ENCODE data around the gene TERB2.
"Not testable (repeated sequence)": the region's sequence is repeated elsewhere in the genome, so short reads cannot be mapped to it uniquely, and the experiment has no call there.

Gene TERB2, protein sequence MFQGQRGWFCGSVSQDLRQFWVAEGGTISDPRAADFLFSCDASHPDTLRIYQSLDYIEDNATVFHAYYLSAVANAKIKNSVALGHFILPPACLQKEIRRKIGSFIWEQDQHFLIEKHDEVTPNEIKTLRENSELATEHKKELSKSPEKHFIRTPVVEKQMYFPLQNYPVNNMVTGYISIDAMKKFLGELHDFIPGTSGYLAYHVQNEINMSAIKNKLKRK

DNA sequence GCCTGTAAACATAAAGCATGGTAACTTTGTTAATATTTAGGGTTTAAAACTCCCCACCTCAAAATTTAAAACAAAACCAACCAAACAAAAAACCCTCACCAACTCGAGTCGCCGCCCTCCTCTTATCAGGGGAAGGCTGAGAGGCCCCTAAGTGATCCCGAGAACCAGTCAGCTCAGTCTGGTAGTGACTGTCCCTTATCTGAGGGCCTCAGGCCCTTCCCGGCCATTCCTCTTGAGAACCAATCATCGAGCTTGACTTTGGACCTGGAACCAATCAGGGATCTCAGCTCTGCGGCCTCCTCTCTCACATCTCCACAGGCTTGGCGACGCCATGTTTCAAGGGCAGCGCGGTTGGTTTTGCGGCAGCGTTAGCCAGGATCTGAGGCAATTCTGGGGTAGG is at the start of gene TERB2:
TERB2 (plus strand) TSS at position 300 of the 400 bp plus-strand sequence; CDS start at position 332, 32 bp downstream.
- no peak within 1 kb of the TSS for H3K4me3 Mint-ChIP-seq
- no peak for DNase-seq
- peaks cover 22% of the 10 kb centered on the region for H3K4me1 Mint-ChIP-seq
- TF ChIP-seq, protein P1, sequence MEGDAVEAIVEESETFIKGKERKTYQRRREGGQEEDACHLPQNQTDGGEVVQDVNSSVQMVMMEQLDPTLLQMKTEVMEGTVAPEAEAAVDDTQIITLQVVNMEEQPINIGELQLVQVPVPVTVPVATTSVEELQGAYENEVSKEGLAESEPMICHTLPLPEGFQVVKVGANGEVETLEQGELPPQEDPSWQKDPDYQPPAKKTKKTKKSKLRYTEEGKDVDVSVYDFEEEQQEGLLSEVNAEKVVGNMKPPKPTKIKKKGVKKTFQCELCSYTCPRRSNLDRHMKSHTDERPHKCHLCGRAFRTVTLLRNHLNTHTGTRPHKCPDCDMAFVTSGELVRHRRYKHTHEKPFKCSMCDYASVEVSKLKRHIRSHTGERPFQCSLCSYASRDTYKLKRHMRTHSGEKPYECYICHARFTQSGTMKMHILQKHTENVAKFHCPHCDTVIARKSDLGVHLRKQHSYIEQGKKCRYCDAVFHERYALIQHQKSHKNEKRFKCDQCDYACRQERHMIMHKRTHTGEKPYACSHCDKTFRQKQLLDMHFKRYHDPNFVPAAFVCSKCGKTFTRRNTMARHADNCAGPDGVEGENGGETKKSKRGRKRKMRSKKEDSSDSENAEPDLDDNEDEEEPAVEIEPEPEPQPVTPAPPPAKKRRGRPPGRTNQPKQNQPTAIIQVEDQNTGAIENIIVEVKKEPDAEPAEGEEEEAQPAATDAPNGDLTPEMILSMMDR (IDR thresholded peaks at IDR 0.05): no peak
- H3K36me3 Mint-ChIP-seq (ENCODE audit: low read depth): peaks cover 4% of the 10 kb centered on the region
- H3K27ac Mint-ChIP-seq: peak within 1 kb of the TSS; percentile 89
- peaks cover 2% of the 10 kb centered on the region for H3K27me3 Mint-ChIP-seq (ENCODE audit: low read depth, poor library complexity)
- peaks cover 12% of the 10 kb centered on the region for H3K9me3 Mint-ChIP-seq

GRCh38 chr15:44909423-44909822 is 47.1 kb upstream of the TERB2 start:
- H3K9me3 Mint-ChIP-seq: peaks cover 14% of the 10 kb centered on the region
- H3K36me3 Mint-ChIP-seq (ENCODE audit: low read depth): no peaks in the 10 kb centered on the region
- H3K27me3 Mint-ChIP-seq (ENCODE audit: low read depth, poor library complexity): peaks cover 2% of the 10 kb centered on the region
- H3K4me1 Mint-ChIP-seq: peaks cover 6% of the 10 kb centered on the region
- no peak overlapping the region for H3K27ac Mint-ChIP-seq
- TF ChIP-seq, protein P1 (IDR thresholded peaks at IDR 0.05): no peak
- DNase-seq: no peak
- no peak overlapping the region for H3K4me3 Mint-ChIP-seq

DNA sequence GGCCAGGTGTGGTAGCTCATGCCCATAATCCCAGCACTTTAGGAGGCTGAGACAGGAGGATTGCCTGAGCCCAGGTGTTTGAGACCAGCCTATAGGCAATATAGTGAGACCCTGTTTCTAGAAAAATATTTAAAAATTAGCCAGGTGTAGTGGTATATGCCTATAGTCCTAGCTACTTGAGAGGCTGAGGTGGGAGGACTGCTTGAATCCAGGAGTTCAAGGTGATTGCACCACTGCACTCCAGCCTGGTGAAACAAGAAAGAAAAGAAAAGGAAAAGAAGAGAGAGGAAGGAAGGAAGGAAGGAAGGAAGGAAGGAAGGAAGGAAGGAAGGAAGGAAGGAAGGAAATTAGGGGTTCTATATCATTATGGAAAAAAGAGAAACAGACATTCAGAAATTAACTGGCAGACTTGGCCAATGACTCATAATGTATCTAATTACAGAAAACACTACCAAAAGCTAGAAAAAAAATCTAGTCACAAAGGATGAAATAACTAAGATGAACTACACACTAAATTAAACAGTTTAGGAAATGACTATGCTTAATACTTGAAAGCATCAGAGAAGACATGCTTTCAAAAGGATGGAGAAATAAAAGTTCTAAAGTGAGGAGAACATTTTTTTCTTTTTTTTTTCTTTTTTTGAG is 45.4 kb upstream of the TERB2 start:
- no peak overlapping the region for H3K4me3 Mint-ChIP-seq
- H3K36me3 Mint-ChIP-seq (ENCODE audit: low read depth): no peaks in the 10 kb centered on the region
- H3K9me3 Mint-ChIP-seq: peaks cover 14% of the 10 kb centered on the region
- TF ChIP-seq, protein P1 (IDR thresholded peaks at IDR 0.05): no peak
- H3K4me1 Mint-ChIP-seq: no peaks in the 10 kb centered on the region
- H3K27me3 Mint-ChIP-seq (ENCODE audit: low read depth, poor library complexity): no peaks in the 10 kb centered on the region
- no peak for DNase-seq
- no peak overlapping the region for H3K27ac Mint-ChIP-seq

- not testable (repeated sequence) for H3K36me3 Mint-ChIP-seq (ENCODE audit: low read depth); H3K4me3 Mint-ChIP-seq; H3K27me3 Mint-ChIP-seq (ENCODE audit: low read depth, poor library complexity); H3K4me1 Mint-ChIP-seq; DNase-seq; H3K27ac Mint-ChIP-seq
- H3K9me3 Mint-ChIP-seq: peaks cover 14% of the 10 kb centered on the region
These were observed 44.3 kb upstream of the TERB2 start for GRCh38 chr15:44912186-44912585.

GRCh38 chr15:44912974-44913448 is 43.5 kb upstream of the TERB2 start:
- Mint-ChIP-seq H3K9me3 (peaks cover 14% of the 10 kb centered on the region), H3K27ac (peak overlapping the region; percentile 75)
- not testable (repeated sequence) for DNase-seq; H3K4me3 Mint-ChIP-seq; H3K4me1 Mint-ChIP-seq; H3K36me3 Mint-ChIP-seq (ENCODE audit: low read depth); H3K27me3 Mint-ChIP-seq (ENCODE audit: low read depth, poor library complexity)

- Mint-ChIP-seq H3K27me3 (ENCODE audit: low read depth, poor library complexity) (no peaks in the 10 kb centered on the region), H3K4me1 (no peaks in the 10 kb centered on the region), H3K36me3 (ENCODE audit: low read depth) (no peaks in the 10 kb centered on the region), H3K27ac (no peak overlapping the region), H3K4me3 (no peak overlapping the region), H3K9me3 (peaks cover 4% of the 10 kb centered on the region)
- TF ChIP-seq, protein P1 (IDR thresholded peaks at IDR 0.05): no peak
- DNase-seq: no peak
These were observed 38.4 kb upstream of the TERB2 start for GRCh38 chr15:44918136-44918535.

DNA sequence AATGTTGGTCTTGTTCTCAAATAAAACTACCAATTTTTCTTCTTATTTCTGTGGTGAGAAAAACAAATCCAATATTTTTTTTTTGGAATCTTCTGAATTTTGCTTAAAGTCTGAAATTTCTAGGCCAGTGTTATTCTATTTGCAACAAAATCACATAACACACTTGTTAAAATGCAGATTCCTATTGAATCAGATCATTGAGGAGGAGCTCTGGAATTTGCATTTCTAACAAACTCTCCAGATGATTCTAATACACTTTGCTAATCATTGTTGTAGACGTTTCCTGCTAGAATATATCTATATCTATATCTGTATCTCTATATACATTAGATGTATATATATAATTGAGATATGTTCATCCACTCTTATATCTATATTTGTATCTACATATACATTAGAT is 27.8 kb upstream of the TERB2 start:
- H3K36me3 Mint-ChIP-seq (ENCODE audit: low read depth); H3K27me3 Mint-ChIP-seq (ENCODE audit: low read depth, poor library complexity); H3K4me1 Mint-ChIP-seq; H3K27ac Mint-ChIP-seq; H3K9me3 Mint-ChIP-seq; DNase-seq; H3K4me3 Mint-ChIP-seq: not testable (repeated sequence)

GRCh38 chr15:44930283-44930682 is 26.2 kb upstream of the TERB2 start:
- H3K9me3 Mint-ChIP-seq; H3K27me3 Mint-ChIP-seq (ENCODE audit: low read depth, poor library complexity); H3K36me3 Mint-ChIP-seq (ENCODE audit: low read depth); H3K27ac Mint-ChIP-seq; H3K4me1 Mint-ChIP-seq; H3K4me3 Mint-ChIP-seq; DNase-seq: not testable (repeated sequence)

DNA sequence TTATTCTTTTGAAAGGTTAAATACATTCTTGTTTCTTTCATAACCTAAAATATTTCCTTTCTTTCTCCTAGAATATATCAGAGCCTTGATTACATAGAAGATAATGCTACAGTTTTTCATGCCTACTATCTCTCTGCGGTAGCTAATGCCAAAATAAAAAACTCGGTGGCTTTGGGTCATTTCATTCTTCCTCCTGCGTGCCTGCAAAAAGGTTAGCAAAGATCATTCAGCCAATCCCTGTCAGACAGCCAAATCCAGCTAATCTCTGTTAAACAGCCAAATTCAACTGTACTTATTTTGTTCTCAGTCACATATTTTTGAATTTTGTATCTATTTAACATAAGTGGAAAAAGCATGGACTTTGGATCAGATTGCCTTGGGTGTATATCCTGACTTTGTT is 1.8 kb downstream of the TERB2 start:
- not testable (repeated sequence) for DNase-seq; H3K4me3 Mint-ChIP-seq; H3K27me3 Mint-ChIP-seq (ENCODE audit: low read depth, poor library complexity); H3K27ac Mint-ChIP-seq; H3K36me3 Mint-ChIP-seq (ENCODE audit: low read depth)
- Mint-ChIP-seq H3K9me3 (peaks cover 12% of the 10 kb centered on the region), H3K4me1 (peaks cover 22% of the 10 kb centered on the region)

All from nephron progenitor cell (in vitro differentiated cells).